ENCODE measurements around the gene DCLK3.

The DCLK3 gene

GRCh38 chr3:36763850-36764703 is at the start of gene DCLK3:
Gene DCLK3, minus strand, starts transcription at chr3:36764553. Its CDS starts 290 bp downstream, at chr3:36764263.
- DNase-seq (ENCODE audit: low read depth in 2 of 2) = no peak

- DNase-seq (ENCODE audit: low read depth in 2 of 2) = no peak
Observed at GRCh38 chr3:36813305-36813704, 49.0 kb upstream of the DCLK3 start.

- DNase-seq (ENCODE audit: low read depth in 2 of 2) = no peak
Observed at GRCh38 chr3:36812240-36812639, 47.9 kb upstream of the DCLK3 start.

- no peak for DNase-seq (ENCODE audit: low read depth in 2 of 2)
Observed at GRCh38 chr3:36811768-36812167, 47.4 kb upstream of the DCLK3 start.

- DNase-seq (ENCODE audit: low read depth in 2 of 2) = no peak
Observed at GRCh38 chr3:36804295-36805055, 40.1 kb upstream of the DCLK3 start.

- DNase-seq (ENCODE audit: low read depth in 2 of 2) = no peak
Observed at GRCh38 chr3:36803091-36803791, 38.9 kb upstream of the DCLK3 start.

GRCh38 chr3:36800533-36801116 is 36.3 kb upstream of the DCLK3 start:
- no peak for DNase-seq (ENCODE audit: low read depth in 2 of 2)

GRCh38 chr3:36796881-36797280 is 32.5 kb upstream of the DCLK3 start:
- DNase-seq (ENCODE audit: low read depth in 2 of 2) = no peak

- no peak for DNase-seq (ENCODE audit: low read depth in 2 of 2)
Observed at GRCh38 chr3:36796161-36796560, 31.8 kb upstream of the DCLK3 start.

GRCh38 chr3:36795622-36796021 is 31.3 kb upstream of the DCLK3 start:
- no peak for DNase-seq (ENCODE audit: low read depth in 2 of 2)

- no peak for DNase-seq (ENCODE audit: low read depth in 2 of 2)
Observed at GRCh38 chr3:36792342-36792741, 28.0 kb upstream of the DCLK3 start.

- DNase-seq (ENCODE audit: low read depth in 2 of 2) = no peak
Observed at GRCh38 chr3:36790765-36791164, 26.4 kb upstream of the DCLK3 start.

GRCh38 chr3:36786921-36787890 is 22.9 kb upstream of the DCLK3 start:
- DNase-seq (ENCODE audit: low read depth in 2 of 2) = no peak

- no peak for DNase-seq (ENCODE audit: low read depth in 2 of 2)
Observed at GRCh38 chr3:36784138-36784635, 19.8 kb upstream of the DCLK3 start.

GRCh38 chr3:36777424-36778218 is 13.3 kb upstream of the DCLK3 start:
- no peak for DNase-seq (ENCODE audit: low read depth in 2 of 2)

- no peak for DNase-seq (ENCODE audit: low read depth in 2 of 2)
Observed at GRCh38 chr3:36776436-36776835, 12.1 kb upstream of the DCLK3 start.

GRCh38 chr3:36774052-36774451 is 9.7 kb upstream of the DCLK3 start:
- no peak for DNase-seq (ENCODE audit: low read depth in 2 of 2)

- DNase-seq (ENCODE audit: low read depth in 2 of 2) = no peak
Observed at GRCh38 chr3:36771931-36772330, 7.6 kb upstream of the DCLK3 start.

GRCh38 chr3:36769926-36770325 is 5.6 kb upstream of the DCLK3 start:
- no peak for DNase-seq (ENCODE audit: low read depth in 2 of 2)

- DNase-seq (ENCODE audit: low read depth in 2 of 2) = no peak
Observed at GRCh38 chr3:36765104-36765503, 751 bp upstream of the DCLK3 start.

All from stimulated activated CD8-positive, alpha-beta memory T cell treated with anti-CD3 and anti-CD28 coated beads, Interleukin-15, amount 100 ng/mL, for 4 hours (primary cell).